ENCODE measurements around the gene PGAP3. TPM values are rescaled to one million over a fixed set of nuclear protein-coding genes. Genes with fewer than 3 reads are reported as not detected.

PGAP3 gene
- total RNA-seq, 1 donor from 2014 or later: 12.8 TPM

DNA sequence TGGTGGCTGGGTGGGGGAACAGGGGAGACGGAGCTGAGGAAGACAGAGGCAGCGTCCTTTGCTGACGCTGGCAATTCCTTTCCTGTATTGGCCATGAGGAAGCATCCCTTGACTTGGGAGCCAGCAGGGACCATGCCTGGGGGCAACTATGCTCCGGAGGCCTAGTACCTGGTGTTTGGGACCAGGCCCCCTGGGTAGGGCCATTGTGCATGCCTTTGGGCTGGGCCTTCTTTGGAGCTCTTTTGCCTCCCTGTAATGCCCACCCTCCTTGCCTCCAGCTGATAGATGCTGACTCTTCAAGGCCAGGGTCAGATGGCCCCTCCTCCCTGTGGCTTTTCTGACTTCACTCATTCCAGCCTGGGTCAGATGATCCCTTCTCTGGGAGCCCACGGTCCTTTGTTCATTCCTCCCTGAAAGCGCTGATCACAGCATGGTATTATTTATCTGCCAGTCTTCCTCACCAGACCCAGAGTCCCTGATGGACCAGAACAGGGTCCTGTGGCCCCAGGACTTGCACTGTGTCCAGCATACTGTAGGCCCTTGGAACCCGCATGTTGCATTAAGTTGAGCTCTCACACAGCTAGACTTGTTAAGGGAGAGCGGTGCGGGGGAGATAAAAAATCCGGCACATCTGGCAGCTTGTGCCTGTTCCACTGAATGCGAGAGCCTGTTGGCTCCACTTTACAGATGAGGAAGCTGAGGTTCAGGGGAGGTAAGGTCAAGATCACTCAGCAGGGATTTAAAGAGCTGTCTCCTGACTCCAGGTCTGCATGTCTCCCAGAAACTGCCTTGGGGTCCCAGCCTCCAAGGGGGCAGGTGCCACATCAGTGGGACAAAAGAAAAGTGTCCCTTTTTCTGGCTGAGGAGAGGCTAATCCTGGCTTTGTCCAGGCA is 48.0 kb downstream of the PGAP3 start:
- no peak for DNase-seq (ENCODE audit: low spot score)

DNA sequence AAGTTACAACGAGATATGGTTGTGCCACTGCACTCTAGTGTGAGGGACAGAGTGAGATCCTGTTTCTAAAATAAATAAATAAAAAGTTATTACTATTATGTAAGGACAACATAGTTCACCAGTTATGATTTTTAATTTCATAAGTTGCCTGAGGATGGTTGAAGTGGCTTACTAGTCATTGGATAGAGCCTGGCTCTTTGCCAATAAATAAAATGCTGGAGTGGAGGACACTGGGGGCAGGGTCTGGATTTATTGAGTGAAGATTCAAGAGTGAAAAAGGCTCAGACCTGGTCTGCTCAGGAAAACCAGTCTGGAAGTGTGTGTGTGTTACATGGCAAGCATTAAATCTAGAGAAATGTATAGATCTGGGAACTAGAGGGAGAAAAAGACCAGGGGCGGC is 48.8 kb downstream of the PGAP3 start:
- no peak for DNase-seq (ENCODE audit: low spot score)

GRCh38 chr17:39638317-39638716 is 49.5 kb downstream of the PGAP3 start:
- no peak for DNase-seq (ENCODE audit: low spot score)

- DNase-seq (ENCODE audit: low spot score): peak; percentile 92
Measured at GRCh38 chr17:39636927-39637736, 50.7 kb downstream of the PGAP3 start, which contains the start of gene STARD3. STARD3 (plus strand) TSS chr17:39637144; CDS start chr17:39653532, 16,388 bp downstream.

- no peak for DNase-seq (ENCODE audit: low spot score)
Measured at GRCh38 chr17:39636587-39636926, 51.3 kb downstream of the PGAP3 start.

DNA sequence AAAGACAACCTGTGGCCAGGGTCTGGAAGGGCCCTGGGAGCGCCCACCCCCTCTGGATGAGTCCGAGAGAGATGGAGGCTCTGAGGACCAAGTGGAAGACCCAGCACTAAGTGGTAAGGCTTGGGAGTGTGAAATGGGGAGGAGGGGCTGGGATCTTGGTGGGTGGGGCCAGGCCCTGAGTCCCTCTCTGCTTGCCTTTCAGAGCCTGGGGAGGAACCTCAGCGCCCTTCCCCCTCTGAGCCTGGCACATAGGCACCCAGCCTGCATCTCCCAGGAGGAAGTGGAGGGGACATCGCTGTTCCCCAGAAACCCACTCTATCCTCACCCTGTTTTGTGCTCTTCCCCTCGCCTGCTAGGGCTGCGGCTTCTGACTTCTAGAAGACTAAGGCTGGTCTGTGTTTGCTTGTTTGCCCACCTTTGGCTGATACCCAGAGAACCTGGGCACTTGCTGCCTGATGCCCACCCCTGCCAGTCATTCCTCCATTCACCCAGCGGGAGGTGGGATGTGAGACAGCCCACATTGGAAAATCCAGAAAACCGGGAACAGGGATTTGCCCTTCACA is 52.2 kb downstream of the PGAP3 start:
- no peak for DNase-seq (ENCODE audit: low spot score)

DNA sequence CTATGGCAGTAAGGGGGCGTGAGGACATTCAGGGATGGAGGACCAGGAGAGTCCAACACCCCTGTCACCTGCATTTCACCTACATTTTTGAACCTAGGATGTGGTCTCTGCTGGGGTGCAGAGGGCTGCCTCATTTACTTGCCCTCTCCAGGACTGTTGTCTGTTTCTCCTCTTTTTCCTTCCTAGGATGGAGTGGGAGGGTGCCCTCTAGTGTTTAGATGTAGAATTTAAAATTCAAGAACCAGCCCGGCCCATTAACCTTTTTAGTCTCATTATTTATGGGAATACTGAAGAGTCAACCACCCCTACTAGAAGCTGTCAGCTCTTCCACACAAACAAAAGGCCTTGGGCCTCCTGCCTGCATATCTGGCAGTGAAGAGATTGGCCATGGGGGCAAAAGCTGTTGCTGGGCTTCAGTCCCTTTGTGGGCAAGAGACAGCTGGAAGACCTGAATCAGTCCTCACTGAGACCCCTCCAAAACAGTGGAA is 53.4 kb downstream of the PGAP3 start:
- peak; percentile 46 for DNase-seq (ENCODE audit: low spot score)

- no peak for DNase-seq (ENCODE audit: low spot score)
Measured at GRCh38 chr17:39633570-39634183, 54.2 kb downstream of the PGAP3 start.

- DNase-seq (ENCODE audit: low spot score): no peak
Measured at GRCh38 chr17:39632153-39632941, 55.5 kb downstream of the PGAP3 start.

DNA sequence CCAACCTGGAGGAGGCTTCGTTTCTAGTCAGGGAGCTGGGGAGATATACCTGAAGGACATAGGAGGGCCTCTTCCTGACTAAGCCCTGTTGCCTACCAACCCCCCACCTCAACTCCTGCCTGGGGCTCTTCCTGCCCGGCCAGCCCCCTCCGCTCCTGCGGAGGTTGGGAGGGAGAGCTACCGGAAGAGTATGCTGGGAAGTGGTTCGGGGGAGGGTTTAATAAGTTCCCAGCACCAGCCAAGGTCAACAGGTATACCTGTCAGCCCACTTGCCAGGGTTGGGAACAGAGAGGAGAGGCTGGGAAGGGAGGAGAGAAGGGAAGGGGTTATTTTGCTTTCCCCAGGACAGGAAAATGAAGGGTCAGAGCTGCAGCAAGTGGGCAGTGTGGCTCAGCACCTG is 56.5 kb downstream of the PGAP3 start:
- DNase-seq (ENCODE audit: low spot score): no peak

DNA sequence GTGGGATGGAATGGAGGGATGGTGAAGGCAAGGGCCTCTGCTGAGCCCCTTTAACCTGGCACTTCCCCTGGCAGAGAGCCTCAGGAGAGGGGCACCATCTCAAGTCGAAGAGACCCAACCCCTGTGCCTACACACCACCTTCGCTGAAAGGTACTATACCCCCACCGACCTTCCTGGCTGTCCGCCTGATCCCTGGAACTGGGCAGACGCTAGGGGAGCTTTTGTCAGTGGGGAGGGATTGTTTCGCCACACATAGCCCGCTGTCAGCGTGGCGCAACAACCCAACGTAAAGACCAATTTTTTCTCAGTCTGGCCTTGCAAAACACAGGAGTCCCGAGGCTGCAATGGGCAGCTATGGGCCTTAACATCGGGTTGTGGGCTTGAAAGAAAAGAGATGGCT is 58.0 kb downstream of the PGAP3 start:
- DNase-seq (ENCODE audit: low spot score): no peak

- DNase-seq (ENCODE audit: low spot score): no peak
Measured at GRCh38 chr17:39629494-39629880, 58.4 kb downstream of the PGAP3 start.

DNA sequence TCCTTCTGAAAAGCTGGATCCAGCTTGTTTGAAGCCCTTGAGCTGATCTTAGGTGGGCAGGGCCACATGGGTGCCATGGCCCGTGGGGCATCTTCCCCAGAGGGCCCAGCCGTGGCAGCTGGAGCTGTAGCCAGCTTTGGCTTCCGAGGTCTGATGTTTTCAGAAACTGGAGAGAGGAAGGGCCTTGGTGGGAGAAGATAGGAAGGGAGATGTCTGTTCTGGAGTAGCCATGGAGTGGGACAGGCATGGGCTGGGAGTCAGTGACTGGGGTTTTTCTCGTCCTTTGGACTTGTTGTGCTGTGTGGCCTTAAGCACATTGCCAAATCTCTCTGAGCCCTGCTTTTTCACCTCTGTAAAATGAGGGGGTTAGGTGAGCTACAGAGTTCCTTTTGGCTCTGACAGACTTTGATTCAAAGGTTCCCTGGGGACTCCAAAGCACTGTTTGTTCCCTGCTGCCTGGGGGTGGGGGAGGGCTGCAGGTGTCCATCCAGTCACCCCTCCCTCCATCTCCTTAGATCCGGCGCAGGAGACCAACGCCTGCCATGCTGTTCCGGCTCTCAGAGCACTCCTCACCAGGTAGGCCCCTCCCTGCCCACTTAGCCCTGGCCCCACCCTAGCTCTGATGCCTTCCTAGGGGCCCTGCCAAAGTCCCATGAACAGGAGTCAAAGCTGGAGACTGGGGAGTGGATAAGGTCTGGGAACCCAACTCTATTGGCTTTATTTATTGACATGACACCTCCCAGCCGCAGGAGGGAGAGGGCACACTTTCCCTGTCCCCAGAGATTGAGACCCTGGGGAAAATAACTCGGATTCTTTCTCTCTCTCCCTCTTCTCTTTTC is 59.0 kb downstream of the PGAP3 start:
- DNase-seq (ENCODE audit: low spot score): no peak

- no peak for DNase-seq (ENCODE audit: low spot score)
Measured at GRCh38 chr17:39627712-39628516, 59.9 kb downstream of the PGAP3 start.

DNA sequence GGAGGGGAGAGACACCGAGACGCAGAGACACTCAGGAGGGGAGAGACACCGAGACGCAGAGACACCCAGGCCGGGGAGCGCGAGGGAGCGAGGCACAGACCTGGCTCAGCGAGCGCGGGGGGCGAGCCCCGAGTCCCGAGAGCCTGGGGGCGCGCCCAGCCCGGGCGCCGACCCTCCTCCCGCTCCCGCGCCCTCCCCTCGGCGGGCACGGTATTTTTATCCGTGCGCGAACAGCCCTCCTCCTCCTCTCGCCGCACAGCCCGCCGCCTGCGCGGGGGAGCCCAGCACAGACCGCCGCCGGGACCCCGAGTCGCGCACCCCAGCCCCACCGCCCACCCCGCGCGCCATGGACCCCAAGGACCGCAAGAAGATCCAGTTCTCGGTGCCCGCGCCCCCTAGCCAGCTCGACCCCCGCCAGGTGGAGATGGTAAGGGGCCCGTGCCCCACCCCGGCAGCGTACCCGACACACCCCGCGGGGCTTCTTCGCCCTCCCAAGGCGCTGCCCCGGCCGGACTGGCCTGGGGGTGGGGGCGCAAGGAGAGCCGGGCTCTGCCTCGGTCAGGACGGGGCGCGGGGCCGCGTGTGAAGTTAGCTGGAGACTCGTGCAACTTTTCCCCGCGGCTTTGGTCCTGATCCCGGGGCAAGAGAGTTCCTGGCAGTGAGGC is 60.7 kb downstream of the PGAP3 start:
- DNase-seq (ENCODE audit: low spot score): no peak

DNA sequence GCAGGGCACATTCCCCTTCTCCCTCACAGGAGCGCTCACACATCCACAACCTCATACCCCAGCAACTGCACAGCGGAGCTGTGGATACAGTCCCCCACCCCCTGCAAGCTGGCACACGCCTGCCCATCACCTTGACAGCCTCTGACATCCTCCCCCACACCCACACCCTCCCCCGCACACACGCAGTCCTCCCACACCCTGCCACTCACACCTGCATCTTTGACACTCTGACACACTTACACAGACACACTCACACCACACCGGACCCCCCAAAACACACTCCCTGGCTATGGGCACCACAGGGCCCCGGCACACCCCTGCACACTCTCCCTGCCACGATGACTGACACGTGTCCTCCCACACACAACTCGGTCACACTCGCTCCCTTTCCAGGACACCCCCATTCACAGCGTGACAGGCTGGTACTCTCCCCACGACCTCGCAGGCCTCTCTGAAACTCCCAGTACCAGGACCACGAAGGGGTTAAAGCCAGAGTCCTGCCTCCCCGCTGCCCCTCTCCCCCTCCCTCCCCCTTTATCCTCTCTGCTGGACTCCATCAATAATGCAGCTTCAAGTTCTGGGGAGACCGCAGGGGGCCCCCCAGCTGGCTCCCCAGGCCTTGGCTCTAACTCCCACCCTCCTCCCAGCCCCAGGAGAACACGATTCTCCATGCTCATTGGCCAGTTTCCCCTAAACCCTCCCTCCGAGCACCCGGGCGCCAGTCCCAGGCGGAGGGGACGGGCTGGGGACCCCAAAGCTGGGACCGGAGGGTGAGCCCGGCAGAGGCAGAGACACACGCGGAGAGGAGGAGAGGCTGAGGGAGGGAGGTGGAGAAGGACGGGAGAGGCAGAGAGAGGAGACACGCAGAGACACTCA is 61.4 kb downstream of the PGAP3 start, which contains the start of gene PPP1R1B:
Gene PPP1R1B (plus strand): TSS at position 782 of the 876 bp plus-strand sequence. CDS start 441 bp downstream, outside the sequence.
- DNase-seq (ENCODE audit: low spot score): no peak

- DNase-seq (ENCODE audit: low spot score): no peak
Measured at GRCh38 chr17:39625198-39625785, 62.6 kb downstream of the PGAP3 start.
